Activated CD4-positive, alpha-beta T cell treated with anti-CD3 and anti-CD28 coated beads, Interleukin-2, amount 10 ng/mL, durations not matched to agents 7 days and 5 days (primary cell): ENCODE results near the gene VWC2. TPM values are rescaled to one million over a fixed set of nuclear protein-coding genes. Genes with fewer than 3 reads are reported as not detected.

Source experiments
- CTCF ChIA-PET: fragments of 350-600 bp; sonication (Branson Sonifier 250); formaldehyde crosslinking; loops from one replicate; lab custom pipeline; 2021; ENCODE audit warnings: antibody characterized with exemption; lab: Charles Lee
- POLR2A ChIA-PET: fragments of 350-600 bp; sonication (Branson Sonifier 250); formaldehyde crosslinking; loops from one replicate; lab custom pipeline; 2021; ENCODE audit warnings: antibody characterized with exemption; lab: Charles Lee
- DNase-seq: peaks from one replicate; pipeline ENCODE4 v3.0.0-alpha.2; 2020
- H3K27ac Mint-ChIP-seq: one replicate; pipeline ENCODE4 v1.8.0; 2021; ENCODE audit warnings: mild to moderate bottlenecking, moderate library complexity, mixed read lengths
- H3K27me3 Mint-ChIP-seq: one replicate; pipeline ENCODE4 v1.8.0; 2021; ENCODE audit warnings: mixed read lengths
- H3K36me3 Mint-ChIP-seq: one replicate; pipeline ENCODE4 v1.8.0; 2021; ENCODE audit warnings: low read depth, mixed read lengths
- H3K4me1 Mint-ChIP-seq: one replicate; pipeline ENCODE4 v1.8.0; 2021; ENCODE audit warnings: mixed read lengths
- H3K4me3 Mint-ChIP-seq: one replicate; pipeline ENCODE4 v1.8.0; 2021; ENCODE audit warnings: mild to moderate bottlenecking, moderate library complexity, mixed read lengths
- H3K9me3 Mint-ChIP-seq: one replicate; pipeline ENCODE4 v1.8.0; 2021; ENCODE audit warnings: mixed read lengths
- total RNA-seq, 2 experiments: library from RNA; stranded (reverse); gene quantifications; one replicate each; pipeline ENCODE4 v1.2.3, GENCODE V29; 2021

Gene VWC2
- total RNA-seq, 2 experiments from 2014 or later, result not detected

DNA sequence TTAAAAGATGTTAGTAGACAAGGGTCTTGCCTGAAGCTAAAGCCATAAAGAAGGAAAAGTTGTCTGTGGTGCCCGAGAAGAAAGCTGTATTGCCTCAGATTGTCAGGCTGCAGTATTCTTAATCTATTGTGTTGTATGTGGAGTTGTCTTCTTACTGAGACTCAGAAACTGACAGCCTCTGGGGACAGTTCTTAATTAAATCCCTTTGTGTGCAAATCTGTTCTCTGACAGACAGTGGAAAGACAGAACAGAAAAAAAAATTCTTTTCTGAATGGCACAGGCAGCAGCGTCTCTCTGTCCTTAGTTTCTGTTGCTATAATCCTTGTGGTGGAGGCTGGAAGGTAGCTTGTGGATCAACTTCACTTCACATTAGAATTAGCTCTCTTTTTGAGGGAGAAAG, 16.8 kb downstream of the VWC2 start:
- Mint-ChIP-seq H3K36me3 (no peaks in the 10 kb centered on the region), H3K9me3 (no peaks in the 10 kb centered on the region), H3K4me1 (no peaks in the 10 kb centered on the region), H3K27ac (no peak overlapping the region), H3K4me3 (no peak overlapping the region), H3K27me3 (peaks cover 2% of the 10 kb centered on the region)
- CTCF ChIA-PET, result interaction anchor here (1.5 kb wide), 1 partner anchor 13 kb away, joined by 3 read pairs; no protein-coding TSS in a partner anchor
- POLR2A ChIA-PET, result no interaction called here
- no peak for DNase-seq

- Mint-ChIP-seq H3K4me3 (no peak overlapping the region), H3K36me3 (no peaks in the 10 kb centered on the region), H3K27ac (no peak overlapping the region), H3K9me3 (no peaks in the 10 kb centered on the region), H3K4me1 (no peaks in the 10 kb centered on the region), H3K27me3 (peaks cover 2% of the 10 kb centered on the region)
- ChIA-PET POLR2A (no interaction called here), CTCF (interaction anchor here (1.5 kb wide), 1 partner anchor 14 kb away, joined by 3 read pairs; no protein-coding TSS in a partner anchor)
- no peak for DNase-seq
Measured at GRCh38 chr7:49791088-49791741, 17.8 kb downstream of the VWC2 start.

- no peak overlapping the region for H3K4me3 Mint-ChIP-seq
- POLR2A ChIA-PET, result no interaction called here
- no peaks in the 10 kb centered on the region for H3K9me3 Mint-ChIP-seq
- no peaks in the 10 kb centered on the region for H3K36me3 Mint-ChIP-seq
- H3K27ac Mint-ChIP-seq, result no peak overlapping the region
- no peak for DNase-seq
- CTCF ChIA-PET, result no interaction called here
- no peaks in the 10 kb centered on the region for H3K27me3 Mint-ChIP-seq
- H3K4me1 Mint-ChIP-seq, result no peaks in the 10 kb centered on the region
Measured at GRCh38 chr7:49797987-49798660, 24.7 kb downstream of the VWC2 start.

DNA sequence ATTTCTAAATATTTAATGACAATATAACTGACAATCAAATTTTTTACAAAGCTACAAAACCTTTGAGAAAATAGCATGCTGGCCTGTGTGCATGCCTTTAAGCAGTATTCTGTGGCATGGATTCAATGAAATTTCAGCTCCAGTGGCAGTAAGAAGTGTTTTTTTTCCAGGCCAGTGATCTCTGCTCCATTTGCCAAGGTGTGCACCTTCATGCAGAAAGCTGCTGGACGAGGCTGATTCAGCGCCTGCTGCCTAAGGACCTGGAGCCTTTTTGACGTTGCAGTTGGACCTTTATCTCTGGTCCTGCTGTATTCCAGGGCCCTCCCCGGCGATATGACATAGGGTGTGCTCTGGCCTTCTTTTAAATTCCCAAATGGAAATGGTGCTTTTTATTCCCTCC, 26.6 kb downstream of the VWC2 start:
- Mint-ChIP-seq H3K4me3 (no peak overlapping the region), H3K27me3 (no peaks in the 10 kb centered on the region), H3K36me3 (no peaks in the 10 kb centered on the region), H3K27ac (no peak overlapping the region), H3K9me3 (no peaks in the 10 kb centered on the region), H3K4me1 (no peaks in the 10 kb centered on the region)
- no peak for DNase-seq
- ChIA-PET POLR2A (no interaction called here), CTCF (no interaction called here)

- Mint-ChIP-seq H3K4me3 (no peak overlapping the region), H3K4me1 (no peaks in the 10 kb centered on the region), H3K36me3 (no peaks in the 10 kb centered on the region), H3K9me3 (no peaks in the 10 kb centered on the region), H3K27ac (no peak overlapping the region), H3K27me3 (peaks cover 3% of the 10 kb centered on the region)
- no peak for DNase-seq
- CTCF ChIA-PET, result no interaction called here
- POLR2A ChIA-PET, result no interaction called here
Measured at GRCh38 chr7:49802600-49802999, 29.2 kb downstream of the VWC2 start.

DNA sequence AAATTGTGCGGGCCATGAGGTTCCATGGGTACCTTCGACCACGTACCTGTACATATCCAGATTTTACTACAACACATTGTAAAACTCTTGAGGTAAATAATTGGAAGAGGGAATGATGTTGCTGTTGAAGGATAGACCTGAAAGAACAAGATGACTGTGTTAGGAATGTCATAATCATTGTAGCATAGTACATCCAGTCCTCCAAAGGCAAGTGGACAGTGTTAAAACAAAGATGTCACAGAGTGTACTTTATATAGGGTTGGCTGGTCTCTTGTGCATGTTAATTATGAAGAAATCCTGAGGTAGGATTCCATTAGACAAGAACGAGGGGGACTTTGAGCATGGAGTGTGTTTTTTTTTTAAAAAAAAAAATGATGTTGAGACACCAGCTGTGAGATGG, 30.4 kb downstream of the VWC2 start:
- no peak overlapping the region for H3K4me3 Mint-ChIP-seq
- POLR2A ChIA-PET, result no interaction called here
- no peaks in the 10 kb centered on the region for H3K4me1 Mint-ChIP-seq
- H3K36me3 Mint-ChIP-seq, result no peaks in the 10 kb centered on the region
- CTCF ChIA-PET, result no interaction called here
- no peaks in the 10 kb centered on the region for H3K9me3 Mint-ChIP-seq
- DNase-seq, result no peak
- peaks cover 3% of the 10 kb centered on the region for H3K27me3 Mint-ChIP-seq
- no peak overlapping the region for H3K27ac Mint-ChIP-seq

- no peaks in the 10 kb centered on the region for H3K4me1 Mint-ChIP-seq
- no peak for DNase-seq
Measured at GRCh38 chr7:49805371-49806007, 32.1 kb downstream of the VWC2 start.

GRCh38 chr7:49812534-49812933, 39.1 kb downstream of the VWC2 start:
- H3K9me3 Mint-ChIP-seq, result no peaks in the 10 kb centered on the region
- H3K27me3 Mint-ChIP-seq, result peaks cover 4% of the 10 kb centered on the region
- no peak overlapping the region for H3K27ac Mint-ChIP-seq
- no peaks in the 10 kb centered on the region for H3K36me3 Mint-ChIP-seq
- ChIA-PET POLR2A (no interaction called here), CTCF (no interaction called here)
- no peak overlapping the region for H3K4me3 Mint-ChIP-seq
- H3K4me1 Mint-ChIP-seq, result no peaks in the 10 kb centered on the region
- DNase-seq, result no peak

More at GRCh38 chr7:49805371-49806007, 32.1 kb downstream of the VWC2 start:
- Mint-ChIP-seq H3K27me3 (peaks cover 7% of the 10 kb centered on the region), H3K4me3 (no peak overlapping the region), H3K27ac (no peak overlapping the region), H3K36me3 (no peaks in the 10 kb centered on the region), H3K9me3 (no peaks in the 10 kb centered on the region)
- POLR2A ChIA-PET, result interaction anchor here (0.6 kb wide), 1 partner anchor 1486 kb away, joined by 4 read pairs; no protein-coding TSS in a partner anchor
- CTCF ChIA-PET, result no interaction called here

GRCh38 chr7:49817279-49817678, 43.8 kb downstream of the VWC2 start:
- H3K27ac Mint-ChIP-seq, result no peak overlapping the region
- H3K9me3 Mint-ChIP-seq, result no peaks in the 10 kb centered on the region
- ChIA-PET CTCF (no interaction called here), POLR2A (no interaction called here)
- H3K27me3 Mint-ChIP-seq, result no peaks in the 10 kb centered on the region
- DNase-seq, result no peak
- no peak overlapping the region for H3K4me3 Mint-ChIP-seq
- H3K4me1 Mint-ChIP-seq, result no peaks in the 10 kb centered on the region
- H3K36me3 Mint-ChIP-seq, result no peaks in the 10 kb centered on the region

DNA sequence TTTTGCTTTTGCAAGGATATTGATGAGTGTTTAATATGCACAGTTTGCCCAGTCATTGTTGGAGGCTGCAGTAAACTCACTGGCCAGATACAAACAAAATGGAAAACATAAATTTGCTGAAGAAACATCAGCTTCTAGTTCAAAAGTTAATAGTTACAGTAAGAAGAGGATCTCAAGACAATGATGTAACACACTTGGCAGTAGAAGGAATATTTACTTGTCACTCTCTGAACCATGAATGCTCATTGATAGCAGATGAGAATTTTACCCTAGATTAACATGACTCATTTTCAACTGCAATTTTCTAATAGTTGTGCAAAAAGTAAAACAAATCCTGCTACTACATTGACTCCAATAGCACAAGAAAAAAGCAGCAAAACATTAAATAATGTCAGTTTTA, 47.7 kb downstream of the VWC2 start:
- Mint-ChIP-seq H3K9me3 (no peaks in the 10 kb centered on the region), H3K27ac (no peak overlapping the region), H3K36me3 (no peaks in the 10 kb centered on the region), H3K27me3 (no peaks in the 10 kb centered on the region), H3K4me3 (no peak overlapping the region), H3K4me1 (no peaks in the 10 kb centered on the region)
- POLR2A ChIA-PET, result no interaction called here
- CTCF ChIA-PET, result no interaction called here
- no peak for DNase-seq

DNA sequence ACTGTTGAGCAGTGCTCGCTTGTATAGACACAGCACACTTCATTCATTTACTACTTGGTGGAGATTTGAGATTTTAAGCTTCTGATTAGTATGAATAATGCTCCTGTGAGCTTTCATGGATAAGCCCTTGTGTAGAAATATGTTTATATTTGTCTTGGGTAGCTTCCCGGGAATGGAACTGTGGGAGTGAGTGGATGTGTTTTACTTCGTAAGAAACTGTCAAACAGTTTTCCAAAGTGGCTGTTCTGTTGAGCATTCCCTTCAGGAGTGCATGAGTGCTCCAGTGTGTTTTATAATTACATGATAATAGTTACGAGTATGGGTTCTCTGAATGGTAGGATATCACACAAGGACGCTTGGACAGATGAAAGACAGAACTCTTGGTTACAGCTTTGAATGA, 49.4 kb downstream of the VWC2 start:
- Mint-ChIP-seq H3K27me3 (no peaks in the 10 kb centered on the region), H3K27ac (no peak overlapping the region), H3K4me1 (no peaks in the 10 kb centered on the region), H3K4me3 (no peak overlapping the region), H3K9me3 (no peaks in the 10 kb centered on the region), H3K36me3 (no peaks in the 10 kb centered on the region)
- CTCF ChIA-PET, result no interaction called here
- POLR2A ChIA-PET, result no interaction called here
- no peak for DNase-seq

DNA sequence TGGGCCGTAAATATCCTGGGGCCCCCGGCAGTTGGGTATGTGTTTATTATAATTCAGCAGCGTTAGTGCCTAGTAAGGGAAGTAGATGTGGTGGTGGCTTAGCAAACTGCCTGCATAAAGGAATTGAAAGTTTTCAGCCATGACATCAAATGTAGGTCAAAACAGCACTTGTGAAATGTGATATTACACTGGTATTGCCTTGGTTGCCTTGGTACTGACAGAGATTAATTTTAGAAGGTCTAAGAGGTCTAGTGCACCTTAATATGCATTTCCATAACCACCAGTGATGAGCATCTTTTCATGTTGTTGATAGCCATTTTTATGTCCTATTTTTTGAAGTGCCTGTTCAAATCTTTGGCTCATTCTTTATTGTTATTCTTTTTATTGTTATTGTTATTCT, 50.1 kb downstream of the VWC2 start:
- Mint-ChIP-seq H3K27ac (no peak overlapping the region), H3K4me1 (no peaks in the 10 kb centered on the region), H3K36me3 (no peaks in the 10 kb centered on the region), H3K4me3 (no peak overlapping the region), H3K27me3 (no peaks in the 10 kb centered on the region), H3K9me3 (no peaks in the 10 kb centered on the region)
- POLR2A ChIA-PET, result no interaction called here
- DNase-seq, result no peak
- CTCF ChIA-PET, result no interaction called here

GRCh38 chr7:49839863-49840645, 66.6 kb downstream of the VWC2 start:
- Mint-ChIP-seq H3K27me3 (no peaks in the 10 kb centered on the region), H3K4me3 (no peak overlapping the region), H3K9me3 (no peaks in the 10 kb centered on the region), H3K27ac (no peak overlapping the region), H3K36me3 (no peaks in the 10 kb centered on the region), H3K4me1 (no peaks in the 10 kb centered on the region)
- CTCF ChIA-PET, result no interaction called here
- POLR2A ChIA-PET, result no interaction called here
- no peak for DNase-seq
